Measurements from ENCODE around the gene MYO15A.

GRCh38 chr17:18144855-18145254 is 36.3 kb downstream of the MYO15A start:
- TF ChIP-seq POLR2A (IDR thresholded peaks at IDR 0.05) (no peak), CTCF (IDR thresholded peaks at IDR 0.05) (no peak), EP300 (IDR thresholded peaks at IDR 0.05; ENCODE audit: low read depth) (no peak), POLR2AphosphoS5 (IDR thresholded peaks at IDR 0.05) (no peak)
